ENCODE data around the gene BTBD1. TPM values are rescaled to one million over a fixed set of nuclear protein-coding genes. Genes with fewer than 3 reads are reported as not detected.
"Not testable (repeated sequence)": the region's sequence is repeated elsewhere in the genome, so short reads cannot be mapped to it uniquely, and the experiment has no call there.

BTBD1 gene
- total RNA-seq, 2 experiments from 2014 or later, result 55.0 to 58.6 TPM

DNA sequence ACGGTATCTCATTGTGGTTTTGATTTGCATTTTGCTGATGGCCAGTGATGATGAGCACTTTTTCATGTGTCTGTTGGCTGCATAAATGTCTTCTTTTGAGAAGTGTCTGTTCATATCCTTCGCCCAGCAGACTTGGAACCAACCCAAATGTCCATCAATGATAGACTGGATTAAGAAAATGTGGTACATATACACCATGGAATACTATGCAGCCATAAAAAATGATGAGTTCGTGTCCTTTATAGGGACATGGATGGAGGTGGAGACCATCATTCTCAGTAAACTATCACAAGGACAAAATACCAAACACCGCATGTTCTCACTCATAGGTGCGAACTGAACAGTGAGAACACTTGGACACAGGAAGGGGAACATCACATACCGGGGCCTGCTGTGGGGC lies 35.8 kb downstream of the BTBD1 start:
- H3K27ac Mint-ChIP-seq, CTCF ChIA-PET, H3K27me3 Mint-ChIP-seq, H3K9me3 Mint-ChIP-seq, H3K4me3 Mint-ChIP-seq, DNase-seq, POLR2A ChIA-PET: not testable (repeated sequence)
- Mint-ChIP-seq H3K4me1 (peaks cover 10% of the 10 kb centered on the region), H3K36me3 (ENCODE audit: low read depth) (peaks cover 66% of the 10 kb centered on the region)

DNA sequence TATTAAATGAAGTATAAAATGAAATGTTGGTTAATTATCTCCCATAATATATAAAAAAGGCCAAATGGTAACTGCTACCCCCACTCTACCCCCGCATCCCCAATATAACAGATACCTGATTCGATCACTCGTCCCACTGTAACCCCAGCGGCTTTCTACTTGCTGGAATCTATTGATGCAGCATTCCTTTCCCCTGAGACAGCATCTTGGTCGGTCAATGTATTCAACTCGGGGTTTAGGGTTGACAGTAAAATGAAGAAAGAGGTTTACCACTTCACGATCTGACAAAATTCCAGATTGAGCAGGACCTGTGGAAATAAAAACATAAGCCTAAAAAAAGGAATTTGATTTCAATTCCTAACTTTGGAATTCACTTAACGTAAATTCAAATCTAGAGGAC lies 37.0 kb downstream of the BTBD1 start:
- CTCF ChIA-PET, result interaction anchor here (0.7 kb wide), 1 partner anchor 8 kb away, joined by 3 read pairs; no protein-coding TSS in a partner anchor
- Mint-ChIP-seq H3K36me3 (ENCODE audit: low read depth) (peaks cover 56% of the 10 kb centered on the region), H3K9me3 (no peaks in the 10 kb centered on the region), H3K4me3 (no peak overlapping the region), H3K27ac (no peak overlapping the region), H3K4me1 (peaks cover 2% of the 10 kb centered on the region), H3K27me3 (no peaks in the 10 kb centered on the region)
- DNase-seq, result no peak
- POLR2A ChIA-PET, result no interaction called here

DNA sequence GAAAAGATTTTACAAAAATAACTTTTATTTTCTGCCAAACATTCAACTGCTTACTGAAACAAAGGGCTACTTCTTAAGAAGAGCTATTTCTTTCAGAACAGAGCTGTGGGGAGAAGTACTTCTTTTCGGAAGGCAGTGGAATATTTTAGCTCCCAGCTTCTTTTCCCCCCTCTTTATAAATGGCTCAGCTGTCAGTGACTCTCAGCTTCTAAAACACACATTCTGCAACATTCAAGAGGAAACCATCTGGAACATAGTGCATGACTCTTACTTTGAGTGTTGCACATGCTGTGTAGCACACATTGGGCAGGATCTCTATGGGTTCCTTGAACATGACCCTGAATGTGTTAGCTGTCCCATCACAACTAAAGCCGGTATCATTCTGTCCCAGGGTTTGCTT lies 48.6 kb downstream of the BTBD1 start:
- DNase-seq, result no peak
- no peak overlapping the region for H3K4me3 Mint-ChIP-seq
- no peaks in the 10 kb centered on the region for H3K9me3 Mint-ChIP-seq
- H3K36me3 Mint-ChIP-seq (ENCODE audit: low read depth), result peaks cover 31% of the 10 kb centered on the region
- peaks cover 14% of the 10 kb centered on the region for H3K4me1 Mint-ChIP-seq
- POLR2A ChIA-PET, result no interaction called here
- no peak overlapping the region for H3K27ac Mint-ChIP-seq
- CTCF ChIA-PET, result interaction anchor here (0.5 kb wide), 1 partner anchor 218 kb away, joined by 3 read pairs; no protein-coding TSS in a partner anchor
- no peaks in the 10 kb centered on the region for H3K27me3 Mint-ChIP-seq

DNA sequence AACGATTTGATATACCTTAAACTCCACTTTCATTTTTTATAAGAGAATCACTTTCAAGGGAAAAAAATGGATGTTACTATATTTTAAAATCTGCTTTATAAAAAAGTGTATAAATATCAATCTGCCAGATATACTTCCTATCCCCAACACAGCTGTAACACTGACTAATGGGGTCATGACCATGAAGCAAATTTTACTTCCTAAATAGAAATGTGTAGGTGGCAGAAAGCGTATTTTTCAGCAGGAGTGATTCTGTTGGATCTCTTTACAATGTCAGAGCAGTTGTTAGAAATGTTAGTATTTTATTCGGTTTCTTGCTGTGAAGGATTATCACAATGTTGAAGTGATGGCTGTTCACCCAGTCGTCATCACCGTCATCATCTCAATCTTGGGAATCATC lies 50.1 kb downstream of the BTBD1 start:
- peaks cover 26% of the 10 kb centered on the region for H3K4me1 Mint-ChIP-seq
- no peaks in the 10 kb centered on the region for H3K27me3 Mint-ChIP-seq
- ChIA-PET CTCF (no interaction called here), POLR2A (no interaction called here)
- no peak overlapping the region for H3K27ac Mint-ChIP-seq
- no peak overlapping the region for H3K4me3 Mint-ChIP-seq
- H3K36me3 Mint-ChIP-seq (ENCODE audit: low read depth), result peaks cover 31% of the 10 kb centered on the region
- no peaks in the 10 kb centered on the region for H3K9me3 Mint-ChIP-seq
- no peak for DNase-seq

DNA sequence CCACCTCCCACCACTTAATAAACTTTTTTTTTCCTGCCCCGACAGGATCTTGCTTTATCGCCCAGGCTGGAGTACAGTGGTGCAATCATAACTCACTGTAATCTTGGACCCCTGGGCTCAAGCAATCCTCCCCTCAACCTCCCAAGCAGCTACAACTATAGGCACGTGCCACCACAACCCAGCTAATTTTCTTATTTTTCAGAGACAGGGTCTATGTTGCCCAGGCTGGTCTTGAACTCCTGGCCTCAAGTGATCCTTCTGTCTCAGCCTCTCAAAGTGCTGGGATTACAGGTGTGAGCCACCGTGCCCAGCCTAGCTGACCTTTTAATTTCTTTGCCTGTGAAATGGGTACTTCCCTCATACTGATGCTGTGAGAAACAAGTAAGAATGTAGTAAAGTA lies 51.7 kb downstream of the BTBD1 start:
- no peak for DNase-seq
- ChIA-PET CTCF (no interaction called here), POLR2A (no interaction called here)
- peaks cover 31% of the 10 kb centered on the region for H3K36me3 Mint-ChIP-seq (ENCODE audit: low read depth)
- peaks cover 36% of the 10 kb centered on the region for H3K4me1 Mint-ChIP-seq
- no peak overlapping the region for H3K27ac Mint-ChIP-seq
- no peak overlapping the region for H3K4me3 Mint-ChIP-seq
- no peaks in the 10 kb centered on the region for H3K27me3 Mint-ChIP-seq
- H3K9me3 Mint-ChIP-seq, result no peaks in the 10 kb centered on the region

DNA sequence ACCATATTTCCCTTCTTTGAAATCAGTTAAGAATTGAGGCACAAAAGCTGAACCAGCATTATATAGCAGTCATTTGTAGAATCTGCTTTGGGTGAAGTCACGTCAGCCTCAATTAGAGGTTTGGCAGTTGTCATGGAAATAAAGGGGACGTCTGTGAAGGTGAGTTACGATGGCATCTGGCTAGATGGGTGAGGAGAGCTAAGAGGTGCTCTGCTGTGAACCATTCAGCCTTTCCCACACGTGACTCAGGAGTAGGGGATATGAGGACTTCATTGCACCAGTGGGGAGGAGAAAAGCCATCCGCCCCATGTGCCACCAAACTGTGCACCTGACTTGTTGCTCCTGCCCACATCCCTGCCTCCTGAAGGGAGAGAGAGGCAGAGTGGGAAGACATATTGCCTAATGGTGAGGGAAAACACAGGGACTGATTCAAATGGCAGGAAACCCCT lies 52.8 kb downstream of the BTBD1 start:
- Mint-ChIP-seq H3K4me1 (peaks cover 47% of the 10 kb centered on the region), H3K27me3 (no peaks in the 10 kb centered on the region), H3K4me3 (no peak overlapping the region), H3K9me3 (no peaks in the 10 kb centered on the region), H3K36me3 (ENCODE audit: low read depth) (peaks cover 36% of the 10 kb centered on the region), H3K27ac (peak overlapping the region; percentile 19)
- DNase-seq, result no peak
- ChIA-PET CTCF (no interaction called here), POLR2A (interaction anchor here (1.0 to 1.2 kb wide), 3 partner anchors 28 to 52 kb away, joined by 3 to 5 read pairs (median 3); partner anchors contain the start of genes BTBD1 and RAMAC)

DNA sequence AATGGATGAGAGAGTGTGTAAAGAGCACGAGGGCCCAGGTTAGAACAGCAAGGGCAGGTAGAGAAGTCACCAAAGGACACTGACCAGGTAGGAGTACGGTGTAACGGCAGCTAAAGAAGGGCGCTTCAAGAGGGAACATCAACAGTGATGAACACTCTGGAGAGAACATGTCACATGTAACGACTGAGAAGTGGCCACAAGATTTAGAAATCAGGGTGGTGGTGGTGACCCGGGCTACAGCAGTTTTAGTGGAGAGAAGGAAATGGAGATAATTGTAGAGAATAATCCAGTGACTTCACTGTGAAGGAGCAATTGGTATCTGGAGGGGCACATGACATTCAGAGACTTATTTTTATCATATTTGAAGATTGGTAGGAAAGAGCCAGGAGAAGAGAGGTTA lies 54.4 kb downstream of the BTBD1 start:
- H3K36me3 Mint-ChIP-seq (ENCODE audit: low read depth), result peaks cover 32% of the 10 kb centered on the region
- H3K4me3 Mint-ChIP-seq, result peak overlapping the region; percentile 91
- DNase-seq, result no peak
- ChIA-PET CTCF (interaction anchor here (1.0 to 2.4 kb wide), 4 partner anchors 23 to 473 kb away, joined by 3 to 16 read pairs (median 10); partner anchors contain the start of gene RPS17), POLR2A (interaction anchor here (1.3 to 3.3 kb wide), 4 partner anchors 8 to 472 kb away, joined by 4 to 20 read pairs (median 20); partner anchors contain the start of genes RAMAC, RPS17 and WHAMM)
- no peak overlapping the region for H3K27ac Mint-ChIP-seq
- H3K4me1 Mint-ChIP-seq, result peaks cover 49% of the 10 kb centered on the region
- H3K27me3 Mint-ChIP-seq, result no peaks in the 10 kb centered on the region
- H3K9me3 Mint-ChIP-seq, result no peaks in the 10 kb centered on the region

DNA sequence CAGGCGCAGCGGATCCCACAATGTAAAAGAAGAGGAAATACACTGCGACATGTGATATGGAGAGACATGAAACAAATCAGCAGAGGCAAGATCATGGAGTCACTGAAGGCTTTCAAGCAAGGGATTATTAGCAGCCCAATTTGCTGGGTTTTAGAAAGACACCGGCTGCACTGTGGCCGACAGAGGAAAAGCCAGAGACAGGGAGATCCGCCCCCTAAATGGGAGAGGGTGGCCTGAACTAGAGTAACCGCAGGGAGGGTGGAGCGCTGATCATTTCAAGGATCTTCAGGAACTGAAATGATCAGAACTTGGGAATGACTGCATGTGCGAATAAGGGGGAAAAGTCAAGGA lies 55.0 kb downstream of the BTBD1 start:
- DNase-seq, result no peak
- Mint-ChIP-seq H3K9me3 (no peaks in the 10 kb centered on the region), H3K27me3 (no peaks in the 10 kb centered on the region), H3K4me1 (peaks cover 51% of the 10 kb centered on the region), H3K4me3 (peak overlapping the region; percentile 91), H3K36me3 (ENCODE audit: low read depth) (peaks cover 30% of the 10 kb centered on the region), H3K27ac (peak overlapping the region; percentile 91)
- ChIA-PET POLR2A (interaction anchor here (0.6 to 3.3 kb wide), 17 partner anchors 9 to 472 kb away, joined by 3 to 20 read pairs (median 5); partner anchors contain the start of genes BTBD1, RAMAC, RPS17 and TM6SF1), CTCF (interaction anchor here (0.7 to 2.9 kb wide), 15 partner anchors 12 to 472 kb away, joined by 3 to 19 read pairs (median 7); partner anchors contain the start of genes BTBD1, RAMAC and RPS17)

DNA sequence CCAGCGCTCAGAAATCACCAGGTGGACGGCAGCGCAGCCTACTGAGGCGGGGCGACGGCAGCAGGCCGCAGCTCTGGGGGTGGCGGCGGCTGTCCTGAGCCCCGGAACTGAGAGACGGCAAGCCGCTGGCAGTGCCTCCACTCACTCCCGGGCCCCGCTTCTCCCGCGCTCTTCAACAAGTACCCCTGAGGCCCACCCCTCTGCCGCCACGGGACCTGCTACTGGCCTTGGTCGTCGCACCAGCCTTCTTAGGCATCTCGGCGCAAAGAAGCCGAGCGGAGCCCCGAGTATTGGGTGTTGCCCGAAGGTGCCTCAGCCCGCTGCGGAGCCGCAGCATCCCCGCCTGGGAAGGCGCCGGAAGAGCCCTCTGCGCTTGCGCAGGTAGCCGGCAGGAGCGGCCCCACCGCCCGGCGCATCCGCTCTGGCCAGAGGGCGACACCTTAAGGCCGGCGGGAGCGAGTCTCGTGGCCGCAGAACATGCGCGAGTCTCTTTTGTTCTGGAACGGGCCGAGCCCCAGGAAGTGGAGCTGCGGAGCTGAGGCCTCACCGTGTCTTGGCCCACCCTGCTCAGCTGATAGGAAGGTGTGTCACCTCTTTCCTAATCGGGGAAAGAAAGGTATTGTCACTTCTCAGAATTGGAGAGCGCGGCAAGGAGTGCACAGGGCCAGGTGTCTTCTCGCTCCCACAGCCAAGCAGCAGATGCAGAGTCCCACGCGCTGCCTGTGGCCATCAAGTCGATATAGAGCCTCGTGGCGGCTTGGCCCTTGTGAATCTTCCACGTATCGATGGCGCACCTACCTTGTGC lies 55.6 kb downstream of the BTBD1 start, which contains the start of gene C15orf40:
Gene C15orf40 (minus strand): TSS at position 369 of the 805 bp plus-strand sequence. CDS start 32 bp downstream, at position 337.
- Mint-ChIP-seq H3K4me3 (peak within 1 kb of the TSS; percentile 91), H3K27me3 (no peaks in the 10 kb centered on the region), H3K4me1 (peaks cover 51% of the 10 kb centered on the region), H3K27ac (peak within 1 kb of the TSS; percentile 91), H3K9me3 (no peaks in the 10 kb centered on the region), H3K36me3 (ENCODE audit: low read depth) (peaks cover 32% of the 10 kb centered on the region)
- POLR2A ChIA-PET, result interaction anchor here (0.6 to 3.3 kb wide), 21 partner anchors 9 to 471 kb away, joined by 3 to 20 read pairs (median 4); partner anchors contain the start of genes BTBD1, RAMAC, RPS17 and TM6SF1
- CTCF ChIA-PET, result interaction anchor here (0.7 to 2.9 kb wide), 31 partner anchors 11 to 479 kb away, joined by 3 to 19 read pairs (median 4); partner anchors contain the start of genes BTBD1, RAMAC and RPS17
- DNase-seq, result peak; percentile 86

DNA sequence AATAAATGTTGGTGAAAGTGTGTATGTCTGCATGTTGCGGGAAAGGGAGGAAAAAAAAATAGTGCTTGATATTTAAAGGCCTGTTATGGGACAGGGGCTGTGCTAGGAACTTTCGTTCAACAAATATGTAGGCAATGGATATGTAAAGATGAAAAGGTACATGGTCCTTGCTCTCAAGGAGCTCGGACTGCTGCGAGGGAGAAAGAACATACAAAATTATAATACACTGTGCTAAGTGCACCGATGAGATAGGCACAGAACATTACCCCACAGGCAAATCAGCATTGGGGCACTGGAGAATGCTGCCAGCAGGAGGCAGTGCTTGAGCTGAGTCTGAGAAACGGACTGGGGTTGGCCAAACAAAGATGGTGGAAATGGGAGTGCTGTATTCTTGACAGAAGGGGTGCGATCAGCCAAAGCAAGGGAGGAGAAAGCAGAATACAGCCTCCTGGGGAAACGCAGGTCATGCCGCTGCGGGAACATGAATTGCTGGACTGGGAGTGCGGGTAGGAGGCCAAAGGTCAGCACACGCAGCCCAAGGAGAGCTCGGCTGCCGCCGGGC lies 56.3 kb downstream of the BTBD1 start:
- Mint-ChIP-seq H3K4me1 (peaks cover 51% of the 10 kb centered on the region), H3K27me3 (no peaks in the 10 kb centered on the region), H3K36me3 (ENCODE audit: low read depth) (peaks cover 33% of the 10 kb centered on the region), H3K4me3 (peak overlapping the region; percentile 91), H3K27ac (peak overlapping the region; percentile 91), H3K9me3 (no peaks in the 10 kb centered on the region)
- peak; percentile 88 for DNase-seq
- ChIA-PET CTCF (interaction anchor here (0.7 to 2.9 kb wide), 31 partner anchors 10 to 480 kb away, joined by 3 to 19 read pairs (median 4); partner anchors contain the start of genes BTBD1, RAMAC and RPS17), POLR2A (interaction anchor here (0.7 to 3.3 kb wide), 19 partner anchors 11 to 470 kb away, joined by 3 to 20 read pairs (median 5); partner anchors contain the start of genes BTBD1, RAMAC, RPS17 and TM6SF1)

DNA sequence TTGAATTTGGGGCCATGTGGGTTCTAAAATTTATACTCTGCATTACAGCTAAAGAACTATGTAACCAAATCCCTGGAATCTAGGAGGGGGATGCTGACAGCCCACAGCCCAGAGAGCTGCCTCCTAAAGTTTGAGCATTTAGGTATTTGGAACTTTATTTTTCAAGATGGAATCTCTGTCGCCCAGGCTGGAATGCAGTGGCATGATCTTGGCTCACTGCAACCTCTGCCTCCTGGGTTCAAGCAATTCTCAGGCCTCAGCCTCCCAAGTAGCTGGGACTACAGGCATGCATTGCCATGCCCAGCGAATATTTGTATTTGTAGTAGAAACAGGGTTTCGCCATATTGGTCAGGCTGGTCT lies 66.4 kb downstream of the BTBD1 start:
- H3K27ac Mint-ChIP-seq; H3K9me3 Mint-ChIP-seq; H3K27me3 Mint-ChIP-seq; DNase-seq; H3K36me3 Mint-ChIP-seq (ENCODE audit: low read depth); H3K4me1 Mint-ChIP-seq; H3K4me3 Mint-ChIP-seq: not testable (repeated sequence)
- POLR2A ChIA-PET, result interaction anchor here (1.0 to 2.6 kb wide), 6 partner anchors 10 to 460 kb away, joined by 3 to 18 read pairs (median 4); partner anchors contain the start of genes C15orf40 and RPS17
- CTCF ChIA-PET, result interaction anchor here (0.8 to 2.4 kb wide), 17 partner anchors 9 to 470 kb away, joined by 3 to 61 read pairs (median 3); partner anchors contain the start of gene RAMAC

DNA sequence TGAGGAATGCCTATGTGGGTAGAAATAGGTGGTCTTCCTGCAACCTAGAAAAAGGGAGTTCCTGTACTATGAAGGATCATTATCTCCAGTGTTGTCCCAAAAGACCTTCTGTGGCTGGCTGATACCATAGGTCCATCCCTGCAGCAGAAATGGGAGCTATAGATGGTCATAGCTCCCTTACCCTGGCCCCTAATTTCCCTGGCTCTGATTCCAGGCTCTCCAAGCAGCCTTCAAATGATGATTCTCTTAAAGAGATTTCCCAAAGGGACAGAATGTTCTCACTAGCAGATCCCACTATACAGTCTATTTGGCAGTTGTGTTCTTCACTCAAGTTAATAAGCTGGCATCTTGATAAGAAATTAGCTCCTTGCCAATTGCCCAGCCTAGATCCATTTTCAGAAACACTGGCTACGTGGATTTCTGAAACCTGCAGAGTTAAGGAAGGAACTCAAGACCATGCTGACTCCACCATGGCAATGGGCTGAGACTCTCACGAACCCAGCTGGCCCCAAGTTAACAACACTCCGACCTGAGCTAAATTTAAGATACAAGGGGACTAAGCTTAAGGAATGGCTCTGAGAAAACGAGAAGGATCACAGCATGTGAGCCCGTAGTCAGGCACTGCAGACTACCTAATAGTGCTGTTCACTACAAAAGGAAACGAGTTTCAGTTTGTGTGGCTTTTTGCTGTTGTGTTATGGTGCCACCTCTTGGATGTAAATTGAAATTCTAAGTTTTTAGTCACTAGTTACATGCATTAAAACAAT lies 67.0 kb downstream of the BTBD1 start:
- CTCF ChIA-PET, result interaction anchor here (0.6 to 2.4 kb wide), 25 partner anchors 9 to 469 kb away, joined by 3 to 61 read pairs (median 3); partner anchors contain the start of genes C15orf40 and RAMAC
- Mint-ChIP-seq H3K4me1 (peaks cover 8% of the 10 kb centered on the region), H3K4me3 (peak overlapping the region; percentile 57), H3K27me3 (no peaks in the 10 kb centered on the region), H3K9me3 (no peaks in the 10 kb centered on the region), H3K36me3 (ENCODE audit: low read depth) (peaks cover 3% of the 10 kb centered on the region), H3K27ac (no peak overlapping the region)
- POLR2A ChIA-PET, result interaction anchor here (0.8 to 2.6 kb wide), 7 partner anchors 11 to 460 kb away, joined by 3 to 18 read pairs (median 4); partner anchors contain the start of genes C15orf40 and RPS17
- DNase-seq, result peak; percentile 44
